Natural killer cell (primary cell): ENCODE data around the gene BMP8A. TPM values are rescaled to one million over a fixed set of nuclear protein-coding genes. Genes with fewer than 3 reads are reported as not detected.

Experiments
- ATAC-seq, 3 donors: fragments of 150-1000 bp in 2 of 3; fragments of 200-7000 bp in 1 of 3; cut with Tn5 transposase; 1 replicate in 1 of 3; 2 replicates in 2 of 3; pipeline ENCODE4 v1.10.0; 2021; ENCODE audit warnings: mild to moderate bottlenecking in 2 of 3, moderate library complexity in 2 of 3
- DNase-seq, 2 donors: peaks; one replicate each; pipeline versions ENCODE4 v3.0.0 to v3.0.0-alpha.2; 2013 to 2021; ENCODE audit warnings: mixed read lengths in 1 of 2
- H3K27ac ChIP-seq: one replicate; pipeline ENCODE4 v1.5.1; 2013; ENCODE audit warnings: mild to moderate bottlenecking, low read length
- H3K27me3 ChIP-seq: one replicate; pipeline ENCODE4 v1.6.1; 2013; ENCODE audit warnings: low read length; ENCODE audit not compliant: control insufficient read depth, insufficient read depth
- H3K36me3 ChIP-seq: one replicate; pipeline ENCODE4 v1.6.1; 2013; ENCODE audit warnings: low read length; ENCODE audit not compliant: control insufficient read depth, insufficient read depth
- H3K4me1 ChIP-seq: one replicate; pipeline ENCODE4 v1.6.1; 2013; ENCODE audit warnings: low read length; ENCODE audit not compliant: control insufficient read depth, insufficient read depth
- H3K4me3 ChIP-seq: one replicate; pipeline ENCODE4 v1.5.1; 2013; ENCODE audit warnings: low read length
- H3K9me3 ChIP-seq: one replicate; pipeline ENCODE4 v1.6.1; 2013; ENCODE audit warnings: low read length; ENCODE audit not compliant: control insufficient read depth, insufficient read depth
- H3K27ac Mint-ChIP-seq, 2 donors: one replicate each; pipeline ENCODE4 v1.8.0; 2022; ENCODE audit warnings: mild to moderate bottlenecking in 2 of 2, mixed read lengths in 2 of 2, moderate library complexity in 1 of 2
- H3K27me3 Mint-ChIP-seq, 2 donors: one replicate each; pipeline ENCODE4 v1.8.0; 2022; ENCODE audit warnings: low read depth in 2 of 2, mixed read lengths in 2 of 2
- H3K36me3 Mint-ChIP-seq: one replicate; pipeline ENCODE4 v1.8.0; 2022; ENCODE audit warnings: mixed read lengths
- H3K4me1 Mint-ChIP-seq, 2 donors: one replicate each; pipeline ENCODE4 v1.8.0; 2022; ENCODE audit warnings: mixed read lengths in 2 of 2
- H3K4me3 Mint-ChIP-seq: one replicate; pipeline ENCODE4 v1.8.0; 2022; ENCODE audit warnings: mild to moderate bottlenecking, moderate library complexity, mixed read lengths
- H3K9me3 Mint-ChIP-seq, 2 donors: one replicate each; pipeline ENCODE4 v1.8.0; 2022; ENCODE audit warnings: mixed read lengths in 2 of 2
- WGBS: methylation state at CpG from one replicate; pipeline ENCODE4 v1.1.7; 2013; ENCODE audit warnings: missing lambda C conversion rate; ENCODE audit not compliant: insufficient coverage; 5-methylcytosine and 5-hydroxymethylcytosine counted together
- intact Hi-C: fragments of 100-400 bp; cut with micrococcal nuclease; formaldehyde crosslinking; loops from one replicate; pipeline ENCODE4 v1.14.2; 2022
- total RNA-seq, 4 donors: library from RNA; stranded (reverse); fragments of 120-200 nt in 1 of 4; gene quantifications; one replicate each; pipeline versions ENCODE4 v1.2.3 to v1.2.4, GENCODE V29; 2013 to 2022
- TF ChIP-seq, protein P1 (sequence below): fragments of 200-600 bp; IDR thresholded peaks from one replicate; pipeline ENCODE4 v1.8.0; 2022; ENCODE audit warnings: antibody characterized with exemption

BMP8A gene
- total RNA-seq, 3 donors from 2014 or later (not counting 1 experiment from before 2014, with no cell fraction given) = 0.29 to 1.6 (median 0.40) TPM

DNA sequence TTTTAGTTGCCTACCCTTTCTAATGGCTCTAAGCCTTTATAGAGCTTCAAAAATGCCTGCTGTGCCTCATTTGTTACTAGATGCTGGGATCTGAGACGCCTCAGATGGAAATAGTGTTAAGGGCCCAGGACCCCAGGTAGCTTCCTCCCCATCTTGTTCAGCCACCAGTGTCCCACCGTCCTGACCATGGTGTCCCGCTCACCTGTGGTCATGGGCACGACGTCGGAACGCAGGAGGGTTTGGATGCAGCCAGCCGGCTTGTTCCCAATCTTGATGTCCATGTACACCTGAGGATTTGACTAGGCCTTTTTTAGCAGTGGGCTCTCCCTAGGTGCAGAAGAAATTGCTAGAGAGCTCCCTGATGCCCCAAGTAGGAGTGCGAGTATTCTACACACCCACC is 54.1 kb downstream of the BMP8A start:
- Histone ChIP-seq H3K27ac (no peak overlapping the region), H3K4me3 (no peak overlapping the region), H3K4me1 (peaks cover under 1% of the 10 kb centered on the region), H3K36me3 (peaks cover 13% of the 10 kb centered on the region), H3K9me3 (no peaks in the 10 kb centered on the region), H3K27me3 (no peaks in the 10 kb centered on the region)
- DNase-seq = no peak
- Mint-ChIP-seq H3K4me3 (no peak overlapping the region), H3K4me1 (no peaks in the 10 kb centered on the region), H3K9me3 (no peaks in the 10 kb centered on the region), H3K27me3 (no peaks in the 10 kb centered on the region), H3K36me3 (peaks cover 13% of the 10 kb centered on the region), H3K27ac (no peak overlapping the region)
- no peak for ATAC-seq
- TF ChIP-seq, protein P1, sequence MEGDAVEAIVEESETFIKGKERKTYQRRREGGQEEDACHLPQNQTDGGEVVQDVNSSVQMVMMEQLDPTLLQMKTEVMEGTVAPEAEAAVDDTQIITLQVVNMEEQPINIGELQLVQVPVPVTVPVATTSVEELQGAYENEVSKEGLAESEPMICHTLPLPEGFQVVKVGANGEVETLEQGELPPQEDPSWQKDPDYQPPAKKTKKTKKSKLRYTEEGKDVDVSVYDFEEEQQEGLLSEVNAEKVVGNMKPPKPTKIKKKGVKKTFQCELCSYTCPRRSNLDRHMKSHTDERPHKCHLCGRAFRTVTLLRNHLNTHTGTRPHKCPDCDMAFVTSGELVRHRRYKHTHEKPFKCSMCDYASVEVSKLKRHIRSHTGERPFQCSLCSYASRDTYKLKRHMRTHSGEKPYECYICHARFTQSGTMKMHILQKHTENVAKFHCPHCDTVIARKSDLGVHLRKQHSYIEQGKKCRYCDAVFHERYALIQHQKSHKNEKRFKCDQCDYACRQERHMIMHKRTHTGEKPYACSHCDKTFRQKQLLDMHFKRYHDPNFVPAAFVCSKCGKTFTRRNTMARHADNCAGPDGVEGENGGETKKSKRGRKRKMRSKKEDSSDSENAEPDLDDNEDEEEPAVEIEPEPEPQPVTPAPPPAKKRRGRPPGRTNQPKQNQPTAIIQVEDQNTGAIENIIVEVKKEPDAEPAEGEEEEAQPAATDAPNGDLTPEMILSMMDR = no peak
- 95% methylated on average over 8 of the region's 9 CpGs for WGBS
- intact Hi-C loops = no loop called here

DNA sequence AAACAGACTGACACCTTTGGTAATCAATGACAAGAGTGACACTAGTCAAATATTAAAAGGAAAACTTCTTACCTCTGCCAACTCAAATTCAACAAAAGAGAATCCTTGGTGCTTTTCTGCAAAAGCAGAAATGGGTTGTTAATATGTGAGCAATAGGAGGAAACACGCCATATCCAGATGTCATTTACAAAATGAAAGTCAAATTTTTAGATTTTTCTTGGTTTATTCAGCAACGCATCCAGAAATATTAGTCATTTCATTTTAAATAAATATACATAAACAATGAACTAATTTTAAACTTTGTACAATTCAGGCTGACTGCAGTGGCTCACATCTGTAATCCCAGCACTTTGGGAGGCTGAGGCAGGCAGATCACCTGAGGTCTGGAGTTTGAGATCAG is 62.8 kb downstream of the BMP8A start:
- H3K4me3 ChIP-seq = no peak overlapping the region
- intact Hi-C loops = no loop called here
- Mint-ChIP-seq H3K27ac (no peak overlapping the region), H3K9me3 (no peaks in the 10 kb centered on the region), H3K27me3 (no peaks in the 10 kb centered on the region), H3K4me1 (peaks cover 11 to 12% of the 10 kb centered on the region in 2 donors), H3K36me3 (no peaks in the 10 kb centered on the region), H3K4me3 (no peak overlapping the region)
- no peaks in the 10 kb centered on the region for H3K27me3 ChIP-seq
- WGBS = 100% methylated on average over 2 of the region's 2 CpGs
- peaks cover 3% of the 10 kb centered on the region for H3K36me3 ChIP-seq
- ATAC-seq (no peak), DNase-seq (no peak)
- no peaks in the 10 kb centered on the region for H3K9me3 ChIP-seq
- no peaks in the 10 kb centered on the region for H3K4me1 ChIP-seq
- TF ChIP-seq, protein P1 = no peak
- no peak overlapping the region for H3K27ac ChIP-seq

DNA sequence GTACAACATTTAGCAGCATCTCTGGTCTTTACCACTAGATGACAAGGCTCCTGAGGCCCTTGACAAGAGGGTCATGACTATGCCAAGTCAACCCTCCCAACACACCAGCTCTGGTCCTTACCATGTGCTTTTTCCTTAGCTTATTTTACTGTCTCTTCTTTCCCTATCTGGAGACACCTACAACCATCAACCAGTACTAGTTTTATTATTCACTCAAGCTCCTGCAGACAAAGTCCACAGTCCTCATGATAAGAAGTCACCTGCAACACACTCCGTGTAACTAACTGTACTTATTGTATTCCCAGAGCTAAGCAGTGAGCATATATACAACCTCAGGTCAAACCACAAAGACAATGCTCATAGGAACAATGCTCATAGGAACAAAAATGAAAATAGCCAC is 69.8 kb downstream of the BMP8A start:
- Histone ChIP-seq H3K9me3 (no peaks in the 10 kb centered on the region), H3K27ac (no peak overlapping the region), H3K27me3 (no peaks in the 10 kb centered on the region), H3K36me3 (peaks cover 61% of the 10 kb centered on the region), H3K4me1 (peaks cover 5% of the 10 kb centered on the region), H3K4me3 (no peak overlapping the region)
- intact Hi-C loops = no loop called here
- DNase-seq = no peak
- ATAC-seq = no peak
- Mint-ChIP-seq H3K27ac (peak overlapping the region in 1 of 2 donors; percentile 31), H3K9me3 (no peaks in the 10 kb centered on the region), H3K27me3 (no peaks in the 10 kb centered on the region), H3K36me3 (peaks cover 20% of the 10 kb centered on the region), H3K4me3 (no peak overlapping the region), H3K4me1 (peaks cover 11 to 12% of the 10 kb centered on the region in 2 donors)
- WGBS = 100% methylated on average over 1 of the region's 1 CpG
- TF ChIP-seq, protein P1 = no peak

DNA sequence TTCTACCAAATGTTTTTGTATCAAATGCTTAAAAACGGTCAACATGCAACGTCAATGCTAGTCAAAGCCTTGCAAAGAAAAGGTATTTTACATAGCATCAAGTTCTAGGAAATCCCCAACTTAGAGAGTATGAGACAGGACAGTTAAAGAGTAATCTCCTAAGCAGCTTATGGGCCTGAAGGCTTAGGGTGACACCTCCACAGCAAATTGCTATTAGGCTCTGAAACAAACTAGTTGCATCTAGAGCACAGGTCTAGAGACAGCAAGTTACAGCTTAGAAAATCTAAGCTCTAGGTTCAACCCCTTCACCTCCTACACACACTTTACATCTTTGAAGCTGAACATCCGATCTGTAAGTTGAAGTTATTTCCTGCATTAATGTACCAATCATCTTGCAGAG is 71.5 kb downstream of the BMP8A start:
- H3K4me3 ChIP-seq = no peak overlapping the region

More for the DNA sequence above, 71.5 kb downstream of the BMP8A start:
- Histone ChIP-seq H3K36me3 (peaks cover 76% of the 10 kb centered on the region), H3K27ac (no peak overlapping the region), H3K9me3 (no peaks in the 10 kb centered on the region), H3K4me1 (peaks cover 5% of the 10 kb centered on the region), H3K27me3 (no peaks in the 10 kb centered on the region)
- peaks cover 11 to 12% of the 10 kb centered on the region in 2 donors for H3K4me1 Mint-ChIP-seq
- peaks cover 34% of the 10 kb centered on the region for H3K36me3 Mint-ChIP-seq
- no peaks in the 10 kb centered on the region for H3K9me3 Mint-ChIP-seq
- H3K27me3 Mint-ChIP-seq = no peaks in the 10 kb centered on the region
- no peak overlapping the region for H3K4me3 Mint-ChIP-seq
- WGBS = 100% methylated on average over 2 of the region's 3 CpGs
- intact Hi-C loops = no loop called here
- ATAC-seq (no peak), DNase-seq (no peak)
- TF ChIP-seq, protein P1 = no peak
- H3K27ac Mint-ChIP-seq = peak overlapping the region in 1 of 2 donors; percentile 50
